ENCODE results near the gene ASAP2. TPM values are rescaled to one million over a fixed set of nuclear protein-coding genes. Genes with fewer than 3 reads are reported as not detected.

The ASAP2 gene
- total RNA-seq, 1 donor from 2014 or later = 60.7 TPM

DNA sequence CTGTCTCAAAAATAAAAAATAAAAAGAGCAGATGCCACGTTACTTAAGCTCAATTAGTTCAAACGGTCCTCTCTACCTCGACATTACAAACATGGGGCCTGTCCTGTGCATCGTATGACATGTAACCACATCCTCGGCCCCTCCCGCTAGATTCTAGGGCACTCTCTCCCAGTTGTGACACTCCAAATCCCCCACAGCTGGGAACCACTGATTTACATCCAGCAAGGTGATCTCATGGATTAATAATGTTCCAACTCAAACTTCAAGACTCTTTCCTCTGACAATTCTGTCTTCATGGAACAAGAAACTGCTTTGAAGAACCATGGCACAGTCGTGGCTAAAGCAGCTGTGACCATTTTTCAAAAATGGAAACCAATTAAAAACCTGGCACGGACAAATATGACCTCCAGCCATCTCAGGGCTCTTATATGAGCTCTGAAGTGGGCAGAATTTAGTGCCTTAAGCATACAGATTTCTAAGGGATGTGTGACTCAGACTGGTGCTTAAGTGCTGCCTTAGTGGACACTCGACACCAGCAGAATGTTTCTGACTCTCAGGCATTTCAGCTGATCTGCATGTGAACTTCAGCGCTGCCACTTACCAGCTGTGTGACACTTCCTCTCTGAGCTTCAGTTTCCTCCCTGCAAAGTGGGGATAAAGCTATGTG is 31.7 kb upstream of the ASAP2 start:
- Mint-ChIP-seq H3K27ac (ENCODE audit: unreplicated experiment) (peak overlapping the region; percentile 95), H3K27me3 (ENCODE audit: low read depth) (no peaks in the 10 kb centered on the region), H3K36me3 (ENCODE audit: low read depth) (no peaks in the 10 kb centered on the region), H3K9me3 (ENCODE audit: low read depth) (no peaks in the 10 kb centered on the region), H3K4me3 (ENCODE audit: unreplicated experiment) (no peak overlapping the region), H3K4me1 (ENCODE audit: low read depth) (peaks cover 41% of the 10 kb centered on the region)
- no peak for TF ChIP-seq CTCF (IDR thresholded peaks at IDR 0.05)
- DNase-seq (ENCODE audit: low spot score) = no peak

- no peaks in the 10 kb centered on the region for H3K9me3 Mint-ChIP-seq (ENCODE audit: low read depth)
Observed at GRCh38 chr2:9178110-9178903, 28.3 kb upstream of the ASAP2 start.

DNA sequence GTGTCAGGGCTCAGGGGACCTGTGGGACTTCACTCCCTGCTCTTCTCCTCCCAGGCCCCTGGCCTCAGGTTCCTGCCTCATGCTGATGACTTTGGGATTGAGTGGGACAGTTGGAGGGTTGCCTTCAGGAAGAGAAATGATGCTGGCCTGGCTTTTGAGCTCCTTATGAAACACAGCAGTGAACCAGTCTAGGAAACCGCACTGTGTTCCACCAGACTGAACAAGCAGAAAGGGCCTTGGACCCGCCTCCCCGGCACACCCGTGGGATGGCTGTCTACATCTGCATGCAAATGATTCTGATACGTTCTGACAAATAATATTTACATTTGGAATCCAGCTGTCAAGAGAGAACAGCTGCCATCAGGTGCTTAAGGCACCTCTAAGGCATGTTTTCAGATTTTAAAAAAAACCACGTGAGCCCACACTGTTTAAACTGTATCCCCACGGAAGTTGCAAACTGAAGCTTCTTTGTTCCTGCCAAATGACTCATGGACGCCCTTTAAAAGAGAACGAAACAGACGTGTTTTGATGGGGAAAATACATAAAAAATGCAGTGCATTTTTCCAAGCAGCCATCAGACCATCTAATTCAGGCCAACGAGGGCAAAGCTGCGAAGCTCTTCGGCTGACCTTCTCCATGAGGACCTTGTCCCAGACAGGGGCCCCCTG is 27.6 kb upstream of the ASAP2 start:
- no peak for DNase-seq (ENCODE audit: low spot score)
- H3K36me3 Mint-ChIP-seq (ENCODE audit: low read depth) = no peaks in the 10 kb centered on the region
- H3K4me1 Mint-ChIP-seq (ENCODE audit: low read depth) = peaks cover 56% of the 10 kb centered on the region
- H3K9me3 Mint-ChIP-seq (ENCODE audit: low read depth) = no peaks in the 10 kb centered on the region
- H3K4me3 Mint-ChIP-seq (ENCODE audit: unreplicated experiment) = no peak overlapping the region
- peak overlapping the region; percentile 97 for H3K27ac Mint-ChIP-seq (ENCODE audit: unreplicated experiment)
- no peak for TF ChIP-seq CTCF (IDR thresholded peaks at IDR 0.05)
- H3K27me3 Mint-ChIP-seq (ENCODE audit: low read depth) = no peaks in the 10 kb centered on the region

More at GRCh38 chr2:9178110-9178903, 28.3 kb upstream of the ASAP2 start:
- no peak for TF ChIP-seq CTCF (IDR thresholded peaks at IDR 0.05)
- Mint-ChIP-seq H3K4me3 (ENCODE audit: unreplicated experiment) (no peak overlapping the region), H3K27me3 (ENCODE audit: low read depth) (no peaks in the 10 kb centered on the region), H3K36me3 (ENCODE audit: low read depth) (no peaks in the 10 kb centered on the region), H3K4me1 (ENCODE audit: low read depth) (peaks cover 49% of the 10 kb centered on the region), H3K27ac (ENCODE audit: unreplicated experiment) (peak overlapping the region; percentile 97)
- DNase-seq (ENCODE audit: low spot score) = no peak

- H3K4me3 Mint-ChIP-seq (ENCODE audit: unreplicated experiment) = no peak overlapping the region
- no peak for DNase-seq (ENCODE audit: low spot score)
- no peaks in the 10 kb centered on the region for H3K36me3 Mint-ChIP-seq (ENCODE audit: low read depth)
- no peaks in the 10 kb centered on the region for H3K27me3 Mint-ChIP-seq (ENCODE audit: low read depth)
- TF ChIP-seq CTCF (IDR thresholded peaks at IDR 0.05) = no peak
- peak overlapping the region; percentile 97 for H3K27ac Mint-ChIP-seq (ENCODE audit: unreplicated experiment)
- no peaks in the 10 kb centered on the region for H3K9me3 Mint-ChIP-seq (ENCODE audit: low read depth)
- peaks cover 51% of the 10 kb centered on the region for H3K4me1 Mint-ChIP-seq (ENCODE audit: low read depth)
Observed at GRCh38 chr2:9179572-9180201, 26.9 kb upstream of the ASAP2 start.

DNA sequence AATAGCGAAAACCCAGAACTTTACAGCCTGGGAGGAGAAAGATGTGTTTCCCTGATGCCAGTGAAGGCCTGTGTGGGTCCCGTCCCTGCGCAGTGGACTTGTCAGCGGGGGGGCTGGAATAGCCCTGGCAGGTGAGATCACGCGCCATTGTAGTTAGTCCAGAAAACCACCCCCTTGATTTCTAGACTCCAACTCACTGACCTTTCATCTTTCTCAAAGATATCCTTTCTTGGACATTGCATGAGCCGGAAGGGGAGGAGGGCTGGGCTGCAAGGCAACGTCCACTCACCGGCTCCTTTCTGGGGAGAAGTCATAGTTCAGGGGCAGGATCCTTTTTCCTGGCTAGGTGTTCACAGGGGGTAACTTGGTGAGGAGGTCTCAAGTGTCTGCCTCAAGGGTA is 22.3 kb upstream of the ASAP2 start:
- no peaks in the 10 kb centered on the region for H3K9me3 Mint-ChIP-seq (ENCODE audit: low read depth)

More for the DNA sequence above, 22.3 kb upstream of the ASAP2 start:
- no peaks in the 10 kb centered on the region for H3K36me3 Mint-ChIP-seq (ENCODE audit: low read depth)
- no peak for TF ChIP-seq CTCF (IDR thresholded peaks at IDR 0.05)
- DNase-seq (ENCODE audit: low spot score) = no peak
- no peaks in the 10 kb centered on the region for H3K27me3 Mint-ChIP-seq (ENCODE audit: low read depth)
- H3K4me1 Mint-ChIP-seq (ENCODE audit: low read depth) = peaks cover 39% of the 10 kb centered on the region
- H3K4me3 Mint-ChIP-seq (ENCODE audit: unreplicated experiment) = no peak overlapping the region
- H3K27ac Mint-ChIP-seq (ENCODE audit: unreplicated experiment) = no peak overlapping the region

All from chondrocyte (in vitro differentiated cells).